Activated CD8-positive, alpha-beta T cell treated with anti-CD3 and anti-CD28 coated beads for 36 hours (primary cell): ENCODE measurements around the gene ACTN1. TPM values are rescaled to one million over a fixed set of nuclear protein-coding genes. Genes with fewer than 3 reads are reported as not detected.

Experiments used
- ATAC-seq: fragments of 200-7000 bp; cut with Tn5 transposase; one replicate; pipeline ENCODE4 v1.10.0; 2021; ENCODE audit warnings: mild to moderate bottlenecking, moderate library complexity
- CTCF ChIA-PET: fragments of 350-600 bp; sonication (Branson Sonifier 250); formaldehyde crosslinking; loops from one replicate; lab custom pipeline; 2021; ENCODE audit warnings: antibody characterized with exemption; lab: Charles Lee
- POLR2A ChIA-PET: fragments of 350-600 bp; sonication (Branson Sonifier 250); formaldehyde crosslinking; loops from one replicate; lab custom pipeline; 2021; ENCODE audit warnings: antibody characterized with exemption; lab: Charles Lee
- DNase-seq: peaks from one replicate; pipeline ENCODE4 v3.0.0-alpha.2; 2020
- H3K27ac Mint-ChIP-seq: one replicate; pipeline ENCODE4 v1.8.0; 2021; ENCODE audit warnings: mild to moderate bottlenecking, mixed read lengths
- H3K27me3 Mint-ChIP-seq: one replicate; pipeline ENCODE4 v1.8.0; 2021; ENCODE audit warnings: mixed read lengths
- H3K36me3 Mint-ChIP-seq: one replicate; pipeline ENCODE4 v1.8.0; 2021; ENCODE audit warnings: low read depth, mixed read lengths
- H3K4me1 Mint-ChIP-seq: one replicate; pipeline ENCODE4 v1.8.0; 2021; ENCODE audit warnings: low read depth, mixed read lengths
- H3K4me3 Mint-ChIP-seq: one replicate; pipeline ENCODE4 v1.8.0; 2021; ENCODE audit warnings: mild to moderate bottlenecking, moderate library complexity, mixed read lengths
- H3K9me3 Mint-ChIP-seq: one replicate; pipeline ENCODE4 v1.8.0; 2021; ENCODE audit warnings: mixed read lengths
- CTCF ChIP-seq: fragments of 200-600 bp; IDR thresholded peaks from one replicate; pipeline ENCODE4 v1.8.0; 2022; ENCODE audit warnings: antibody characterized with exemption, mild to moderate bottlenecking
- intact Hi-C: fragments of 100-400 bp; cut with micrococcal nuclease; formaldehyde crosslinking; loops from one replicate; pipeline ENCODE4 v1.10.0; 2022
- total RNA-seq, 2 experiments: library from RNA; stranded (reverse); gene quantifications; one replicate each; pipeline ENCODE4 v1.2.3, GENCODE V29; 2021

The ACTN1 gene
- total RNA-seq, 2 experiments from 2014 or later = 214 TPM

GRCh38 chr14:68926236-68926635, 52.9 kb downstream of the ACTN1 start:
- TF ChIP-seq CTCF = peak; percentile 60
- Mint-ChIP-seq H3K4me1 (peaks cover 76% of the 10 kb centered on the region), H3K9me3 (peaks cover 21% of the 10 kb centered on the region), H3K27me3 (no peaks in the 10 kb centered on the region), H3K4me3 (no peak overlapping the region), H3K36me3 (peaks cover 50% of the 10 kb centered on the region), H3K27ac (peak overlapping the region; percentile 50)
- DNase-seq (peak; percentile 61), ATAC-seq (no peak)
- ChIA-PET CTCF (interaction anchor here (0.6 to 8.3 kb wide), 14 partner anchors 12 to 396 kb away, joined by 3 to 87 read pairs (median 3); no protein-coding TSS in a partner anchor), POLR2A (interaction anchor here (0.7 to 2.2 kb wide), 3 partner anchors 9 to 15 kb away, joined by 3 to 7 read pairs (median 3); no protein-coding TSS in a partner anchor)
- intact Hi-C loops = no loop called here

DNA sequence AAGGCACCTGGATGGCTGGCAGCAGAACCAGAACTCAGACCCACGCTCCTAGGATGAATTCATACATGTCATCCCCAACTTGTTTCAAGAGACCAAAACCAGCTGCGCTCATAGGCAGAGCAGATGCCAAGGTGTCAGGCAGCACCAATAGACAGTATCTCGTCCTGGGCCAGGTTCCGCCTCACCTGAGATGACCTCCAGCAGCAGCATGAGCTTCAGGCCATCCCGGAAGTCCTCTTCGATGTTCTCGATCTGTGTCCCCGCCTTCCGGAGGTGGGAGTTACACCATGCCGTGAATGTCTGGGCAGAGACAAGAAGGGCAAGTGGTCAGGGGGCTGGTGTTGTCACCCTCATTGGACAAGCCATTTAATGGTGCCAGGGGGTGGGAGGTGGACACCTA, 53.7 kb downstream of the ACTN1 start:
- H3K27ac Mint-ChIP-seq = peak overlapping the region; percentile 66
- no peak for TF ChIP-seq CTCF
- ATAC-seq = no peak
- POLR2A ChIA-PET = interaction anchor here (1.0 to 1.5 kb wide), 3 partner anchors 8 to 14 kb away, joined by 3 to 6 read pairs (median 3); no protein-coding TSS in a partner anchor
- intact Hi-C loops = no loop called here
- CTCF ChIA-PET = interaction anchor here (0.7 to 8.3 kb wide), 6 partner anchors 13 to 102 kb away, joined by 3 to 87 read pairs (median 4); no protein-coding TSS in a partner anchor
- no peak overlapping the region for H3K4me3 Mint-ChIP-seq
- H3K4me1 Mint-ChIP-seq = peaks cover 69% of the 10 kb centered on the region
- peaks cover 21% of the 10 kb centered on the region for H3K9me3 Mint-ChIP-seq
- H3K27me3 Mint-ChIP-seq = no peaks in the 10 kb centered on the region
- DNase-seq = no peak
- peaks cover 56% of the 10 kb centered on the region for H3K36me3 Mint-ChIP-seq

DNA sequence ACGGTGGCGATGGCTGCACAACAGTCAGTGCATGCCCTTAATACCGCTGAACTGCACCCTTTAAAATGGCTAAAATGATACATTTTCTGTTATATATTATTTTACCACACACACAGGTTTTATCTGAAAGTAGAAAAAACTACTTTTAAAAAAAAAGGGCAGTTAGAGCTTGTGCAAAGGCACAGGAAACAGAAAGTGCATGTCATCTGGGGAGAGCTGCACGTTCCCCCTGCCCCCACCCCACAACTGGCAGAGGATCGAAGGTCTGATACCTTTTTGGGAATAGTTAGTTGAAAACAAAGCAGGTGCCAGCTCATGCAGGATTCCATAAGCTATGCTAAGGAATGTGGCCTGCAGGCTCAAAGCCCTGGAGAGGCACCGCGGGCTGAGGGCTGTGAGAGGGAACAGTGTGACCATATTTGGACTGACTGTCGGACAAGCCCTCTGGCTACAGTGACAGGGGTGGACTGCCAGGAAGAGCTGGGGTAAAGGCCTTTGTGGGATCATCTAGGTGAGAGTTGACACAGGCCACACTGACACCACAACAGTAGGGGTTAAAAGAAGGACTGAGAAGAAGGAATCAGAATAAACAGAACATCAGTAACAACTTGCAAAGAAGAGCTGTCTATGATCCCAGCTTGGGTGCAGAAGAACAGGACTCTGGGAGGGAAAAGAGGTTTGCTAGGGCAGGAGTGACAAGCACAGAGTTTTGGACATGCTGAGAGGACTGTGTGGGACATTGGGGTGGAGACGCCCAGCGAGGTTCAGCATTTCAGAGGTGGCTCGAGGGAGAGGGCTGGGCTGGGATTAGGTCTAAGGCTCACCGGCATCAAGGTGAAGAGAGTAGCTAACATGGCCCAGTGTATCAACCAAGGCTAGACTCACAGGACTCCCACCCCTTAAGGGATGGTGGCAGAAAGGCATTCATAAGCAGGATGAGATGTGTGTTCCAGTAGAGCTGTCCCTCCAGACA, 54.6 kb downstream of the ACTN1 start:
- H3K36me3 Mint-ChIP-seq = peaks cover 64% of the 10 kb centered on the region
- CTCF ChIA-PET = interaction anchor here (0.8 to 8.3 kb wide), 6 partner anchors 12 to 91 kb away, joined by 3 to 87 read pairs (median 4); no protein-coding TSS in a partner anchor
- POLR2A ChIA-PET = interaction anchor here (1.0 to 1.5 kb wide), 3 partner anchors 9 to 15 kb away, joined by 3 to 6 read pairs (median 4); no protein-coding TSS in a partner anchor
- no peak for TF ChIP-seq CTCF
- ATAC-seq (peak; percentile 17), DNase-seq (no peak)
- intact Hi-C loops = no loop called here
- no peak overlapping the region for H3K4me3 Mint-ChIP-seq
- peaks cover 21% of the 10 kb centered on the region for H3K9me3 Mint-ChIP-seq
- no peaks in the 10 kb centered on the region for H3K27me3 Mint-ChIP-seq
- H3K4me1 Mint-ChIP-seq = peaks cover 70% of the 10 kb centered on the region
- H3K27ac Mint-ChIP-seq = peak overlapping the region; percentile 90

GRCh38 chr14:68922886-68923285, 56.2 kb downstream of the ACTN1 start:
- no peak for ATAC-seq
- Mint-ChIP-seq H3K36me3 (peaks cover 74% of the 10 kb centered on the region), H3K27ac (peak overlapping the region; percentile 58), H3K4me3 (no peak overlapping the region), H3K27me3 (no peaks in the 10 kb centered on the region), H3K9me3 (peaks cover 21% of the 10 kb centered on the region), H3K4me1 (peaks cover 66% of the 10 kb centered on the region)
- ChIA-PET POLR2A (no interaction called here), CTCF (interaction anchor here (8.3 kb wide), 1 partner anchor 11 kb away, joined by 87 read pairs; no protein-coding TSS in a partner anchor)
- no peak for DNase-seq
- TF ChIP-seq CTCF = no peak
- intact Hi-C loops = no loop called here
